SK-N-SH treated with all-trans-retinoic acid at 6 μM for 48 hours (cell line): ENCODE measurements around the gene PJA2.

ENCODE experiments used
- ATAC-seq: fragments of 200-7000 bp; cut with Tn5 transposase; 3 replicates; pipeline ENCODE4 v1.9.1; 2020; ENCODE audit warnings: mild to moderate bottlenecking, moderate library complexity
- BACH2 ChIP-seq: fragments of 250-450 bp; sonication (Bioruptor Pico); IDR thresholded peaks from 2 replicates; pipeline ENCODE4 v1.9.0; 2021; ENCODE audit warnings: mild to moderate bottlenecking, borderline replicate concordance
- CSDC2 ChIP-seq: fragments of 250-450 bp; sonication (Bioruptor Pico); IDR thresholded peaks from 2 replicates; pipeline ENCODE4 v1.5.0; 2020; ENCODE audit warnings: mild to moderate bottlenecking, moderate library complexity
- CSRNP3 ChIP-seq: fragments of 250-450 bp; sonication (Bioruptor Pico); IDR thresholded peaks from 2 replicates; pipeline ENCODE4 v1.5.1; 2021; ENCODE audit warnings: mild to moderate bottlenecking, moderate library complexity
- ESRRG ChIP-seq: fragments of 250-450 bp; sonication (Bioruptor Pico); IDR thresholded peaks from 2 replicates; pipeline ENCODE4 v1.6.1; 2021; ENCODE audit warnings: mild to moderate bottlenecking
- GLIS3 ChIP-seq: fragments of 250-450 bp; sonication (Bioruptor Pico); IDR thresholded peaks from 2 replicates; pipeline ENCODE4 v1.5.0; 2020; ENCODE audit warnings: mild to moderate bottlenecking, moderate library complexity
- ISL1 ChIP-seq: fragments of 250-450 bp; sonication (Bioruptor Pico); IDR thresholded peaks from 2 replicates; pipeline ENCODE4 v2.1.2; 2022; ENCODE audit warnings: mild to moderate bottlenecking, moderate library complexity
- OSR1 ChIP-seq: fragments of 250-450 bp; sonication (Bioruptor Pico); IDR thresholded peaks from 2 replicates; pipeline ENCODE4 v1.8.0; 2022; ENCODE audit warnings: moderate library complexity, mild to moderate bottlenecking, inconsistent platforms
- PPARA ChIP-seq: fragments of 250-450 bp; sonication (Bioruptor Pico); IDR thresholded peaks from 2 replicates; pipeline ENCODE4 v1.5.0; 2020; ENCODE audit warnings: mild to moderate bottlenecking, borderline replicate concordance
- RARB ChIP-seq: fragments of 250-450 bp; sonication (Bioruptor Pico); IDR thresholded peaks from 2 replicates; pipeline ENCODE4 v1.8.0; 2021; ENCODE audit warnings: mild to moderate bottlenecking, moderate library complexity
- TOX ChIP-seq: fragments of 250-450 bp; sonication (Bioruptor Pico); IDR thresholded peaks from 2 replicates; pipeline ENCODE4 v1.8.0; 2021; ENCODE audit warnings: mild to moderate bottlenecking, moderate library complexity, borderline replicate concordance
- TSHZ2 ChIP-seq: fragments of 250-450 bp; sonication (Bioruptor Pico); IDR thresholded peaks from 2 replicates; pipeline ENCODE4 v1.5.0; 2020; ENCODE audit warnings: mild to moderate bottlenecking, moderate library complexity
- ZC3H10 ChIP-seq: fragments of 250-450 bp; sonication (Bioruptor Pico); IDR thresholded peaks from 2 replicates; pipeline ENCODE4 v1.5.1; 2021; ENCODE audit warnings: mild to moderate bottlenecking, moderate library complexity
- ZFP3 ChIP-seq: fragments of 250-450 bp; sonication (Bioruptor Pico); IDR thresholded peaks from 2 replicates; pipeline ENCODE4 v1.5.0; 2020; ENCODE audit warnings: mild to moderate bottlenecking, moderate library complexity
- ZNF565 ChIP-seq: fragments of 450-650 bp; formaldehyde crosslinking; conservative IDR thresholded peaks from 2 replicates; pipeline ENCODE4 v1.5.0; 2020; ENCODE audit warnings: low read depth, mild to moderate bottlenecking, moderate library complexity
- ZNF70 ChIP-seq: fragments of 450-650 bp; formaldehyde crosslinking; IDR thresholded peaks from 2 replicates; pipeline ENCODE4 v1.5.0; 2020; ENCODE audit warnings: mild to moderate bottlenecking, moderate library complexity
- ZNF8 ChIP-seq: fragments of 450-650 bp; formaldehyde crosslinking; IDR thresholded peaks from 2 replicates; pipeline ENCODE4 v1.5.0; 2020; ENCODE audit warnings: mild to moderate bottlenecking, moderate library complexity
- TF ChIP-seq, protein P1 (sequence below): fragments of 250-450 bp; sonication (Bioruptor Pico); IDR thresholded peaks from 2 replicates; pipeline ENCODE4 v1.8.0; 2020; ENCODE audit warnings: mild to moderate bottlenecking, moderate library complexity, borderline replicate concordance
- TF ChIP-seq, protein P2 (sequence below): fragments of 250-450 bp; sonication (Bioruptor Pico); IDR thresholded peaks from 2 replicates; pipeline ENCODE4 v1.5.1; 2020; ENCODE audit warnings: low read depth, mild to moderate bottlenecking, moderate library complexity
- TF ChIP-seq, protein P3 (sequence below): fragments of 250-450 bp; sonication (Bioruptor Pico); IDR thresholded peaks from 2 replicates; pipeline ENCODE4 v1.8.0; 2021; ENCODE audit warnings: low read depth, mild to moderate bottlenecking, moderate library complexity, borderline replicate concordance

PJA2 gene

GRCh38 chr5:109335114-109335513 lies 74.7 kb downstream of the PJA2 start (continued):
- no peak for TF ChIP-seq TSHZ2 (CRISPR knock-in tag)
- TF ChIP-seq, protein P1, sequence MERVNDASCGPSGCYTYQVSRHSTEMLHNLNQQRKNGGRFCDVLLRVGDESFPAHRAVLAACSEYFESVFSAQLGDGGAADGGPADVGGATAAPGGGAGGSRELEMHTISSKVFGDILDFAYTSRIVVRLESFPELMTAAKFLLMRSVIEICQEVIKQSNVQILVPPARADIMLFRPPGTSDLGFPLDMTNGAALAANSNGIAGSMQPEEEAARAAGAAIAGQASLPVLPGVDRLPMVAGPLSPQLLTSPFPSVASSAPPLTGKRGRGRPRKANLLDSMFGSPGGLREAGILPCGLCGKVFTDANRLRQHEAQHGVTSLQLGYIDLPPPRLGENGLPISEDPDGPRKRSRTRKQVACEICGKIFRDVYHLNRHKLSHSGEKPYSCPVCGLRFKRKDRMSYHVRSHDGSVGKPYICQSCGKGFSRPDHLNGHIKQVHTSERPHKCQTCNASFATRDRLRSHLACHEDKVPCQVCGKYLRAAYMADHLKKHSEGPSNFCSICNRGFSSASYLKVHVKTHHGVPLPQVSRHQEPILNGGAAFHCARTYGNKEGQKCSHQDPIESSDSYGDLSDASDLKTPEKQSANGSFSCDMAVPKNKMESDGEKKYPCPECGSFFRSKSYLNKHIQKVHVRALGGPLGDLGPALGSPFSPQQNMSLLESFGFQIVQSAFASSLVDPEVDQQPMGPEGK (CRISPR knock-in tag): no peak
- TF ChIP-seq ZNF565 (CRISPR knock-in tag): no peak
- no peak for TF ChIP-seq ZFP3 (CRISPR knock-in tag)
- TF ChIP-seq ZNF8 (CRISPR knock-in tag): no peak
- TF ChIP-seq CSRNP3: no peak
- TF ChIP-seq OSR1 (CRISPR knock-in tag): no peak

DNA sequence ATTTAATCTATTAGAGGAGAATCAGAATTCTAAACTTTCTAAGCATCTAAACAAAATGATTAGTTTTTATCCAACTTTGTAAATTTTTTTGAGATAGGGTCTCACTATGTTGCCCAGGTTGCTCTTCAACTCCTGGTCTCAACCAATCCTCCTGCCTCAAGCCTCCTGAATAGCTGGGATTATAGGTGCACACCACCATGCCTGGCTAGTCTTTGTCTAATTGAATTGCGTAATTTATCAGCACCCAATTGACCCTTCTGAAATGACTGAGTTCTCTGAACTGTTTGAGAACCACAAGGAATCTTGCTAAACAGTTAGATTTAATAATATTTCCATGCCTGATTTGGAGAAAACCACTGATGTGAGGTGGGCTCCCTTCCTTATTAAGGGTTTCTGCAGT lies 75.7 kb downstream of the PJA2 start:
- TF ChIP-seq ISL1 (CRISPR knock-in tag): no peak
- TF ChIP-seq, all 23 proteins: peak for 0
- ATAC-seq: no peak

DNA sequence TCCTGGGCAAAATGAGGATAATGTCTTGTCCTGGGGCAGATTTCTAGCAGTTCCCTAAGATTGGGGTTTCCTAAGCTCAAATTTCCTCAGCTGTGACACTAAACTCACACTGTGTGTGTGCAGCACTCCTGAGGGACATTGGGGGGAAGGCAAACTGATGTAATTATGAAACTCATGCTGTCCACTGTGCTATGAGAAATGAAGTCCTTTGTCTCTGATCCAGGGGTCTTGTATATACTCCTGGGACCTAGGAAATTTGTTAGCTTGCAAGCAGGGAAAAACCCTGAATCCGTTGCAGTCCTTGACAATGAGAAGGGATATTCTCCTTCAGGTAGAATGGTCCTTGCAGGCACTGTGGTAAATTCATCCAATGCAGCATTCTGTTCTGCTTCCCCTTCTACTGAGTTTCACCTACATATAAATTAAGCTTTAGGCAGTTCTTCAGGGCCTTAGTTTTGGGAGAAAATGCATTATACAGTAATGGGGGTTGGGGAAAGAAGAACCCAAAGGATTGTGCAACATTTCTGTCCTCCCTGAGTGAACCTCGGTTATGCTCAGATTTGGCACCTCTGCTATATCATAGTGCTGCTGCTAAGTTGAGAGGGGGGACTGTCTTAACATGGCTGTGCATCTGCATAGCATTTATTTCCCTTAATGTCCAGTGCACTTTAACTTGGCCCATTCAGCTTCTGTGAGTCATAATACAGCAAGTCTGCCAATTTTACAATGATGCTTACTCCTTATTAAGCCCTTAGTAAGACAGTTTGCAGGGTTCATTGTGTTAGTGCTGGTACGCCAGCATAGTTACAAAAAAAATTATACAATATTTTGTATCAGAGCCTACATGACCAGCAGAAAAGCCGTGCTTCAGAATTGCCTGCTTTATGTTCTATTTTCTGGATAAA lies 80.2 kb downstream of the PJA2 start:
- ATAC-seq: peak; percentile 97
- TF ChIP-seq, protein P2, sequence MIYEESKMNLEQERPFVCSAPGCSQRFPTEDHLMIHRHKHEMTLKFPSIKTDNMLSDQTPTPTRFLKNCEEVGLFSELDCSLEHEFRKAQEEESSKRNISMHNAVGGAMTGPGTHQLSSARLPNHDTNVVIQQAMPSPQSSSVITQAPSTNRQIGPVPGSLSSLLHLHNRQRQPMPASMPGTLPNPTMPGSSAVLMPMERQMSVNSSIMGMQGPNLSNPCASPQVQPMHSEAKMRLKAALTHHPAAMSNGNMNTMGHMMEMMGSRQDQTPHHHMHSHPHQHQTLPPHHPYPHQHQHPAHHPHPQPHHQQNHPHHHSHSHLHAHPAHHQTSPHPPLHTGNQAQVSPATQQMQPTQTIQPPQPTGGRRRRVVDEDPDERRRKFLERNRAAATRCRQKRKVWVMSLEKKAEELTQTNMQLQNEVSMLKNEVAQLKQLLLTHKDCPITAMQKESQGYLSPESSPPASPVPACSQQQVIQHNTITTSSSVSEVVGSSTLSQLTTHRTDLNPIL: peak; percentile 25; the same call in 1 of the 2 replicates
- TF ChIP-seq ZC3H10 (CRISPR knock-in tag) (0 out of 2 replicates have a peak, but pooled peaks have one; percentile 56), ISL1 (CRISPR knock-in tag) (peak; percentile 94), ZNF8 (CRISPR knock-in tag) (peak; percentile 99), GLIS3 (CRISPR knock-in tag) (no peak), CSDC2 (no peak), ZNF565 (CRISPR knock-in tag) (no peak), CSRNP3 (peak; percentile 18; the same call in 1 of the 2 replicates), ZNF70 (CRISPR knock-in tag) (no peak), TOX (CRISPR knock-in tag) (no peak), OSR1 (CRISPR knock-in tag) (no peak)

- ATAC-seq: no peak
- TF ChIP-seq ZC3H10 (CRISPR knock-in tag): no peak
These were observed 81.1 kb downstream of the PJA2 start for GRCh38 chr5:109328626-109329025.

- no peak for ATAC-seq
- TF ChIP-seq ISL1 (CRISPR knock-in tag) (no peak), ZFP3 (CRISPR knock-in tag) (no peak), OSR1 (CRISPR knock-in tag) (no peak), ZNF8 (CRISPR knock-in tag) (no peak), TSHZ2 (CRISPR knock-in tag) (no peak), RARB (no peak), PPARA (CRISPR knock-in tag) (no peak), BACH2 (no peak), TOX (CRISPR knock-in tag) (no peak), GLIS3 (CRISPR knock-in tag) (no peak), ESRRG (CRISPR knock-in tag) (no peak)
- TF ChIP-seq, protein P3, sequence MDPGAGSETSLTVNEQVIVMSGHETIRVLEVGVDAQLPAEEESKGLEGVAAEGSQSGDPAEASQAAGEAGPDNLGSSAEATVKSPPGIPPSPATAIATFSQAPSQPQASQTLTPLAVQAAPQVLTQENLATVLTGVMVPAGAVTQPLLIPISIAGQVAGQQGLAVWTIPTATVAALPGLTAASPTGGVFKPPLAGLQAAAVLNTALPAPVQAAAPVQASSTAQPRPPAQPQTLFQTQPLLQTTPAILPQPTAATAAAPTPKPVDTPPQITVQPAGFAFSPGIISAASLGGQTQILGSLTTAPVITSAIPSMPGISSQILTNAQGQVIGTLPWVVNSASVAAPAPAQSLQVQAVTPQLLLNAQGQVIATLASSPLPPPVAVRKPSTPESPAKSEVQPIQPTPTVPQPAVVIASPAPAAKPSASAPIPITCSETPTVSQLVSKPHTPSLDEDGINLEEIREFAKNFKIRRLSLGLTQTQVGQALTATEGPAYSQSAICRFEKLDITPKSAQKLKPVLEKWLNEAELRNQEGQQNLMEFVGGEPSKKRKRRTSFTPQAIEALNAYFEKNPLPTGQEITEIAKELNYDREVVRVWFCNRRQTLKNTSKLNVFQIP: no peak
These were observed 82.2 kb downstream of the PJA2 start for GRCh38 chr5:109327570-109327969.
